IPS DF 19.7 (cell line): ENCODE measurements around the gene NOTCH2.

Experiments
- DNase-seq: peaks from one replicate; pipeline ENCODE4 v3.0.0-alpha.2; 2013; ENCODE audit warnings: low read depth, low spot score

Gene NOTCH2

GRCh38 chr1:119906927-119907652 lies 162.4 kb downstream of the NOTCH2 start:
- no peak for DNase-seq

GRCh38 chr1:119903443-119903835 lies 166.0 kb downstream of the NOTCH2 start:
- no peak for DNase-seq

- no peak for DNase-seq
Observed at GRCh38 chr1:119902775-119903442, 166.6 kb downstream of the NOTCH2 start.

- no peak for DNase-seq
Observed at GRCh38 chr1:119898981-119899720, 170.3 kb downstream of the NOTCH2 start.

GRCh38 chr1:119898530-119898929 lies 170.9 kb downstream of the NOTCH2 start:
- no peak for DNase-seq

GRCh38 chr1:119896303-119896702 lies 173.2 kb downstream of the NOTCH2 start, which contains the start of gene ADAM30:
TSS of gene ADAM30 (minus strand) at chr1:119896515. CDS start at chr1:119896336, 179 bp downstream.
- DNase-seq = no peak

- DNase-seq = no peak
Observed at GRCh38 chr1:119895102-119895501, 174.4 kb downstream of the NOTCH2 start.

GRCh38 chr1:119893827-119894700 lies 175.4 kb downstream of the NOTCH2 start:
- DNase-seq = no peak

- DNase-seq = no peak
Observed at GRCh38 chr1:119893238-119893791, 176.1 kb downstream of the NOTCH2 start.

GRCh38 chr1:119891386-119891785 lies 178.1 kb downstream of the NOTCH2 start:
- no peak for DNase-seq

GRCh38 chr1:119888476-119888875 lies 181.0 kb downstream of the NOTCH2 start:
- DNase-seq = no peak

GRCh38 chr1:119887427-119887826 lies 182.0 kb downstream of the NOTCH2 start:
- no peak for DNase-seq

- no peak for DNase-seq
Observed at GRCh38 chr1:119885903-119886783, 183.3 kb downstream of the NOTCH2 start.

GRCh38 chr1:119884711-119885110 lies 184.8 kb downstream of the NOTCH2 start:
- DNase-seq = no peak

GRCh38 chr1:119883826-119884225 lies 185.6 kb downstream of the NOTCH2 start:
- DNase-seq = no peak

- no peak for DNase-seq
Observed at GRCh38 chr1:119882132-119883049, 187.1 kb downstream of the NOTCH2 start.

- DNase-seq = no peak
Observed at GRCh38 chr1:119879510-119880434, 189.7 kb downstream of the NOTCH2 start.

- no peak for DNase-seq
Observed at GRCh38 chr1:119878171-119878570, 191.3 kb downstream of the NOTCH2 start.
